HG02852 (cell line): ENCODE results near the gene C1QA.
"Not testable (repeated sequence)": the region's sequence is repeated elsewhere in the genome, so short reads cannot be mapped to it uniquely, and the experiment has no call there.

ENCODE experiments used
- ATAC-seq: cut with Tn5 transposase; IDR thresholded peaks from one replicate; pipeline ENCODE4 v1.9.1; 2021; ENCODE audit warnings: mild to moderate bottlenecking, moderate library complexity; ENCODE audit not compliant: unreplicated experiment

Gene C1QA

GRCh38 chr1:22639286-22639685 lies 2.9 kb downstream of the C1QA start:
- no peak for ATAC-seq

- no peak for ATAC-seq
These were observed 4.8 kb downstream of the C1QA start for GRCh38 chr1:22641247-22641646.

GRCh38 chr1:22641906-22642636 lies 5.6 kb downstream of the C1QA start:
- no peak for ATAC-seq

- ATAC-seq: no peak
These were observed 7.0 kb downstream of the C1QA start, which contains the start of gene C1QC for GRCh38 chr1:22643381-22643780. Gene C1QC (plus strand): TSS chr1:22643633. CDS start chr1:22644024, 391 bp downstream.

- no peak for ATAC-seq
These were observed 7.5 kb downstream of the C1QA start for GRCh38 chr1:22643928-22644327.

GRCh38 chr1:22645931-22646330 lies 9.5 kb downstream of the C1QA start:
- ATAC-seq: no peak

- no peak for ATAC-seq
These were observed 10.0 kb downstream of the C1QA start for GRCh38 chr1:22646384-22646783.

GRCh38 chr1:22650089-22650693 lies 13.8 kb downstream of the C1QA start:
- ATAC-seq: no peak

- ATAC-seq: no peak
These were observed 15.8 kb downstream of the C1QA start for GRCh38 chr1:22651941-22652856.

GRCh38 chr1:22652881-22653316 lies 16.5 kb downstream of the C1QA start, which contains the start of gene C1QB:
Gene C1QB (plus strand): TSS chr1:22653236. CDS start chr1:22659463, 6,227 bp downstream.
- no peak for ATAC-seq

GRCh38 chr1:22654692-22655091 lies 18.3 kb downstream of the C1QA start:
- no peak for ATAC-seq

GRCh38 chr1:22658385-22659163 lies 22.1 kb downstream of the C1QA start:
- no peak for ATAC-seq

- ATAC-seq: no peak
These were observed 24.4 kb downstream of the C1QA start for GRCh38 chr1:22660716-22661241.

GRCh38 chr1:22661880-22662279 lies 25.5 kb downstream of the C1QA start:
- ATAC-seq: no peak

GRCh38 chr1:22662318-22662717 lies 25.9 kb downstream of the C1QA start:
- no peak for ATAC-seq

GRCh38 chr1:22662986-22663408 lies 26.6 kb downstream of the C1QA start:
- no peak for ATAC-seq

- no peak for ATAC-seq
These were observed 29.3 kb downstream of the C1QA start for GRCh38 chr1:22665752-22666151.

GRCh38 chr1:22666412-22666811 lies 30.0 kb downstream of the C1QA start:
- no peak for ATAC-seq

GRCh38 chr1:22668840-22669239 lies 32.4 kb downstream of the C1QA start:
- ATAC-seq: not testable (repeated sequence)

- no peak for ATAC-seq
These were observed 34.0 kb downstream of the C1QA start for GRCh38 chr1:22670352-22670975.
